Brain microvascular endothelial cell (primary cell): ENCODE measurements around the gene PCNX1.

Experiments
- DNase-seq: peaks from one replicate; pipeline ENCODE4 v3.0.0-alpha.2; 2020
- H3K27ac ChIP-seq: fragments of 250-450 bp; sonication (Bioruptor Pico); 2 replicates; pipeline ENCODE4 v1.5.1; 2020; ENCODE audit warnings: mild to moderate bottlenecking, moderate library complexity
- H3K27me3 ChIP-seq: fragments of 250-450 bp; sonication (Bioruptor Pico); replicated peaks from 2 replicates; pipeline ENCODE4 v1.5.1; 2020; ENCODE audit warnings: mild to moderate bottlenecking
- H3K36me3 ChIP-seq: fragments of 250-450 bp; sonication (Bioruptor Pico); replicated peaks from 2 replicates; pipeline ENCODE4 v1.5.1; 2020; ENCODE audit warnings: mild to moderate bottlenecking
- H3K4me3 ChIP-seq: 2 replicates; pipeline ENCODE4 v1.5.1; 2011; ENCODE audit warnings: low read depth, mild to moderate bottlenecking, control low read depth, low read length, moderate library complexity
- in situ Hi-C: cut with HindIII; loops from 2 replicates; pipeline ENCODE4 v1.10.0; 2017; ENCODE audit warnings: low sequenced_read_pairs, low pct_ligation_motif_present
- TF ChIP-seq, protein P1 (sequence below): IDR thresholded peaks from 2 replicates; pipeline ENCODE4 v1.5.1; 2011; ENCODE audit warnings: low read depth, mild to moderate bottlenecking, moderate library complexity, low read length, control low read depth, inconsistent platforms; ENCODE audit errors: missing control alignments

PCNX1 gene

DNA sequence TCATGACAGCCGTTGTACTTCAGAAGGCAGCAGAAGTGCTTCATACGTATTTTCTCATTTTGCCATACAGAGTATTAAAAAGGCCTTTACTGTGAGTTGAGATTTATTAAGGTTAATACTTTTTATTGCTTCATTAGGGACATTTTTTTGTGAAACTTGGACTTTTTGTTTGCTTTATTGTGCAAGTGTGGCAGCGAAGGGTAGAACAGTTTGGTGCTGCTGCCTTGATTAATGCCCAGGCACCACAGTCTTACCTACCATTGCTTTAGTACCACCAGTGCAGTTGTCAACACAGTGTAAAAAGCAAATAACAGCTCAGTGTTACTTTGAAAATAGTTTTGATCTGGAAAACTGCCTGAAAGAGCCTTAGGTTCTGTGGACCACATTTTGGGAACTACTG, 147.4 kb downstream of the PCNX1 start:
- peaks cover 14% of the 10 kb centered on the region for H3K36me3 ChIP-seq
- TF ChIP-seq, protein P1, sequence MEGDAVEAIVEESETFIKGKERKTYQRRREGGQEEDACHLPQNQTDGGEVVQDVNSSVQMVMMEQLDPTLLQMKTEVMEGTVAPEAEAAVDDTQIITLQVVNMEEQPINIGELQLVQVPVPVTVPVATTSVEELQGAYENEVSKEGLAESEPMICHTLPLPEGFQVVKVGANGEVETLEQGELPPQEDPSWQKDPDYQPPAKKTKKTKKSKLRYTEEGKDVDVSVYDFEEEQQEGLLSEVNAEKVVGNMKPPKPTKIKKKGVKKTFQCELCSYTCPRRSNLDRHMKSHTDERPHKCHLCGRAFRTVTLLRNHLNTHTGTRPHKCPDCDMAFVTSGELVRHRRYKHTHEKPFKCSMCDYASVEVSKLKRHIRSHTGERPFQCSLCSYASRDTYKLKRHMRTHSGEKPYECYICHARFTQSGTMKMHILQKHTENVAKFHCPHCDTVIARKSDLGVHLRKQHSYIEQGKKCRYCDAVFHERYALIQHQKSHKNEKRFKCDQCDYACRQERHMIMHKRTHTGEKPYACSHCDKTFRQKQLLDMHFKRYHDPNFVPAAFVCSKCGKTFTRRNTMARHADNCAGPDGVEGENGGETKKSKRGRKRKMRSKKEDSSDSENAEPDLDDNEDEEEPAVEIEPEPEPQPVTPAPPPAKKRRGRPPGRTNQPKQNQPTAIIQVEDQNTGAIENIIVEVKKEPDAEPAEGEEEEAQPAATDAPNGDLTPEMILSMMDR: no peak
- no peak overlapping the region for H3K4me3 ChIP-seq
- H3K27ac ChIP-seq: no peak overlapping the region
- in situ Hi-C loops: no loop called here
- no peaks in the 10 kb centered on the region for H3K27me3 ChIP-seq
- DNase-seq: no peak

DNA sequence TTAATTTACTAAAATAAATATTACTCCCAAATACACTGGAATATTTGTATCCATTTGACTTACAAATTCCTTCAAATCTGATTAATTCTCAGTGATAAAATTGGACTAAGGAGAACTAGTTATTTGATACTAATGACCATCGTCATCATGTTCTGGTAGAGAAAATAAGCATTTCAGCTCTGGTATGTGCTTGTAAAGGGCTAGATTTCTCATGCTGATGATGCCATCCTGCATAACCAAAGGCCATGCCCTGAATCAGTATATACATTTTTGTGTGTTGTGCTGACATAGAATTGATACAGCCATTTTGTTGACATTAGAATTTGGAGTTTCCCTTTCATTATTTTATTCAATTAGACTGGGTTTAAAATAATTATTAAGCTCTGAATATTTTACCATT, 148.9 kb downstream of the PCNX1 start:
- TF ChIP-seq, protein P1: no peak
- no peak for DNase-seq
- Histone ChIP-seq H3K27ac (no peak overlapping the region), H3K4me3 (no peak overlapping the region), H3K27me3 (no peaks in the 10 kb centered on the region), H3K36me3 (peaks cover 15% of the 10 kb centered on the region)
- in situ Hi-C loops: no loop called here

DNA sequence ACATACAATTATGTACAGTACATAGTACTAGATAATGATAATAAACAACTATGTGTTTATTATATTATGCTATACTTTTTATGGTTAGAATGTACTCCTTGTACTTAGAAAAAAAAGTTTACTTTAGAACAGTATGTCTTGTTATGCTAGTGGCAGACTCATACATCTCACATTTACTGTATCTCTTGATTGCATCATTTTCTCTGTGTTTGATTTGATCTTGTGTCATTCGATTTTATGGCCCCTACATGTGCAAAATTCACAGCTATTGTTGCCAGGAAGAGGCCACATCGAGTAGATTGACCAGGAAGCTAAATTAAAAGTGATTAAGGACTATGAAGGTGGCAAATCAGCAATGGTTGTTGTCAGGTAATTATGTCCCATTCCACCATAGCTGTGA, 153.0 kb downstream of the PCNX1 start:
- H3K27me3 ChIP-seq: no peaks in the 10 kb centered on the region
- no peak for DNase-seq
- no peak overlapping the region for H3K4me3 ChIP-seq
- peak overlapping the region; percentile 38 for H3K27ac ChIP-seq
- in situ Hi-C loops: no loop called here
- TF ChIP-seq, protein P1: no peak
- H3K36me3 ChIP-seq: peaks cover 13% of the 10 kb centered on the region

DNA sequence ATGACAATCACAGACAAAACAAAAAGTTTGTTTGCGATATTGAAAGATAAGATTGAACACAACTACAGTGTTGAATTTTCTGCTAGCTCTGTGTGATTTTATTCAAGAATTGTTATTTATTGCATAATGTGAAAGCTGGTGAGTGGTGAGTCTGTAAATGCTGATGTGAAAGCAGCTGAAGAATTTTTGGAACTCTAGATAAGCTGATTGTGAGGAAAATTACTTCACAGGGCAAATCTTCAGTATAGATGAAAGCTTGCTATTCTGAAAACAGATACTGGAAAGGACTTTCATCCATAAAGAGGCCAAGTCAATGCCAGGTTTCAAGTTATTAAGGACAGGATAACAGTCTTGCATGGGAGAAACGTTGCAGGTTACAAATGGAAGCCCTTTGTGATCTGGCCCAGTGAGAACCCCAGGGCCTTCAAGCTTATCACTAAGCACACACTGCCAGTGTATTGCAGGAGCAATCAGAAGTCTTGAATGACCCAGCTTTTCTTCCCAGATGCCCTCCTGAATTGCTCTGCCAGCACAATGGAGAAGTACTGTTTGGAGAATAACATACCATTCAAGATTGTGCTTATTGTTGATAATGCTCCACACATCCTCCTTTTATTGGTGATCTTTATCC, 153.7 kb downstream of the PCNX1 start:
- in situ Hi-C loops: no loop called here
- Histone ChIP-seq H3K36me3 (peaks cover 13% of the 10 kb centered on the region), H3K27me3 (no peaks in the 10 kb centered on the region), H3K4me3 (no peak overlapping the region), H3K27ac (peak overlapping the region; percentile 38)
- peak; percentile 16 for DNase-seq
- TF ChIP-seq, protein P1: no peak

DNA sequence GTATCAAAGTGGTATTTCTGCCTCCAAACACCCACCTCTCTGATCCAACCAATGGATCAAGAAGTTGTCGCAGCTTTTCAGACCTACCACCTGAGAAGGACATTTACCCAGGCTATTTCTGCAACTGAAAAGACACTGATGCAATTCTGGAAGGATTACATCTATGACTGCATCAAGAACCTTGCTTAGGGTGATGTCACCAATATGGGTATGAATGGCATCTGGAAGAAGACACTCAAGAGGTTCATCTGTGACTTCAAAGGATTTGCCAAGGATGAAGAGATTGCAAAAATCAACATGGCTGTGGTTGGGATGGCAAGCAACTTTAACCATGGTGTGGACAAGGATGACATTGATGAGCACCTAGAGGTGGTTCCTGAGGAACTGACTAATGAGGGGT, 154.2 kb downstream of the PCNX1 start:
- in situ Hi-C loops: no loop called here
- TF ChIP-seq, protein P1: no peak
- Histone ChIP-seq H3K4me3 (no peak overlapping the region), H3K36me3 (peaks cover 13% of the 10 kb centered on the region), H3K27me3 (no peaks in the 10 kb centered on the region), H3K27ac (no peak overlapping the region)
- DNase-seq: no peak
